DMS114 treated with DMSO at 0.1 percent for 48 hours (cell line): ENCODE results near the gene CLDN22.

Experiments
- DNase-seq: peaks from one replicate; lab custom pipeline; 2025; ENCODE audit not compliant: unreplicated experiment; lab: John Stamatoyannopoulos, UW

CLDN22 gene

GRCh38 chr4:183320211-183321059 lies at the start of gene CLDN22:
TSS of gene CLDN22 (minus strand) at chr4:183320276. CDS start at chr4:183320218, 58 bp downstream.
- no peak for DNase-seq

- no peak for DNase-seq
Observed at GRCh38 chr4:183369073-183369472, 49.0 kb upstream of the CLDN22 start.

DNA sequence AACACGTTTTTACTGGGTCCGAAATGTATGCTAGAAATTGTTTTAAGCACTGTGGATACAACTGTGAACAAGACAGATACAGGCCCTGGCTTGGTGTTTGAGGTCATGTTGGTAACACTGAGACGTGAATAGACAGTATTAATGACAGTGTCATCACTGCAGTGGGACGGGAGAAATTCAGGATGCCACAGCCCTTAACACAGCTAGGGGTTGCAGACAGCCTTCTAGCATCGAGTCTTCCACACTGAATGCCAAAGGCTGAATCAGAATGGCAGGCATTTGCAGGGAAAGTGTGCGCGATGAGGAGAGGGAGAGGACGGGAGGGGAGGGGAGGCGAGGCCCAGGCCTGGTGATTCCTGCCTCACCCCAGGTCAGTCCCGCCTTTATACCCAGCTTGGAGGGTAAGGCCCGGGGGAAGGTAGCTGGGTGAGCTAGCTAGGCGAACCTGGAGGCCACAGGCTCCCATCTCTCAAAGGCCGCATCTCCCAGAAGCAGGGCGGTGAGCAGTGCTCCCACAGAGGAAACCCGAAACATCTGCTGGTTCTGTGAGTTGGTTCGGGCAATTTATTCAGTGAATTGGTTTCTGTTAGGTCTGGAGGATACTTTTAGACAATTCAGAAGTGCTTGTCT lies 46.2 kb upstream of the CLDN22 start:
- no peak for DNase-seq

GRCh38 chr4:183364025-183364424 lies 43.9 kb upstream of the CLDN22 start:
- no peak for DNase-seq

- no peak for DNase-seq
Observed at GRCh38 chr4:183362916-183363542, 43.0 kb upstream of the CLDN22 start.

DNA sequence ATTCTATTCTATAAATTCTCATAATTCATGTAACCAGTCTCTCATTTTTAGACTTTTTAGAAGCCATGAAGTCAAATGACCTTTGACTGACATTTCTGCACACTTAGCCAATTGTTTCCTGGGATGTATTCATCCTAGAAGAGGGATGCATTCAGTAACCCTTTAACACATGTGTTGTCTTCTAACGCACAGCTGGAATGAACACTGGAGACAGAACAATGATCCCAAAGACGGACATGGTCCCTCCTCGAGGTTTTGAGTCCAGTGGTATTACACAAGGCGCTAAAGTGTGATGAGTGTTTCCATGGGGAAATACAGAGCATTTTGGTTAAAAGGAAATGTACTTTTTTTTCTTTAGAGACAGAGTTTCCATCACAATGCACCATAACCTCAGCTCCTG lies 42.0 kb upstream of the CLDN22 start:
- DNase-seq: no peak

- DNase-seq: no peak
Observed at GRCh38 chr4:183360161-183360919, 40.3 kb upstream of the CLDN22 start.

DNA sequence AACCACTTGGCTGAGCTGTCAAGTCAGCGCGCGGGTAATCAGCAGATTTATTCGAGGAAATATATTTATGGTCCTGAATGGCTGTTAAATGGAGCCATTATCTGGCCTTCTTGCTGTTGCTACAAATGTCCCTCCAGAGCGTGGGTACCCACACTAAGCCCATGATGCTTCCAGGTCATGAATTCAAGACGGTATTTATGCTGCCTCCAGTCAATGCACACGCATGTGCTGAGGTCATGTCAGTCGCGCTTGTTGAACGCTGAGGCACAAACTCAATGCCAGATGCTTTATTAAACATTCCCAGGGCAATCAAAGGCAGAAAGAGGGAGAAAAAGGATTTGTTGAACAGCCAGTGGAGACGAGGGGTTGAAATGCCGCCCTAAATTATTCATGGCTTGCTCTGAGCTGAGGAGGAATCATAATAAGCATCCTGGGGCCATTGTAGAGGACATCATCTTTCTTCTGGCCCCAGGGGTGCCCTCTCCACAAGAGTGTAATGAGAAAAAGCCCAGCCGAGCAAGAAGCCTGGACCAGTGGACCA lies 38.2 kb upstream of the CLDN22 start:
- no peak for DNase-seq

DNA sequence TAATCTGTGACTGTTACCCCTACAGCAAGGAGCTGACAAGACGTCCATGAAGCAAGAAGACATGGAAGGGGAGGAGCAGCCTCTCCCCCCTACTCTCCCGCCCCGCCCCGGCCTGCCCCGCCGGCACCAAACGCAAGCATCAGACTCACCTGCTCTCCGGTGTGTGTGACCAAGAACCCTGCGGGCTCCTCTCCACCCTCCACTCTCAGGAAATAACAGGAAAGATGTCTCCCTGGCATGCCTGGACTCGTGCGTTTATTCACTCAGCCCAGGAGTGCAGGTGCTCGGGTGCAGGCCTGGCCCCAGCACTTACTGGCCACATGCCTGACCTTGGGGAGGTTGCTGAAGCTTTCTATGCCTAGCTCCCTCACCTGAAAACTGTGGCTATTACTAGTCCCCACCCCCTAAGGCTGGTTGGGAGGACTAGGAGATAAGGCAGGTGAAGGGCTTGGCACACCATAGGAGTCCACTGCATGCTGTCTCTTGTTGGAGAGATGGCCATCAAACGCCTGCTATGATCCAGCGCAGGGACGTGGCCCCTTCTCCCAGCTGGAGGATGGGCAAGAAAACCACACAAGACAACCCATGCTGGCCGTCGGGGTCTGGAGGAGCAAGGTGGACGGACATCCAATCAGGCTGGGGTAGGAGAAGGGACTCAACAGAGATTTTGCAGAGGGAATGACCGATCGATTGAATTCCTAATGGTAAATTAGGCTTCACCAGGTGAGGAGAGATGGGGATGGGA lies 37.0 kb upstream of the CLDN22 start:
- no peak for DNase-seq

GRCh38 chr4:183356173-183356830 lies 36.2 kb upstream of the CLDN22 start:
- no peak for DNase-seq

DNA sequence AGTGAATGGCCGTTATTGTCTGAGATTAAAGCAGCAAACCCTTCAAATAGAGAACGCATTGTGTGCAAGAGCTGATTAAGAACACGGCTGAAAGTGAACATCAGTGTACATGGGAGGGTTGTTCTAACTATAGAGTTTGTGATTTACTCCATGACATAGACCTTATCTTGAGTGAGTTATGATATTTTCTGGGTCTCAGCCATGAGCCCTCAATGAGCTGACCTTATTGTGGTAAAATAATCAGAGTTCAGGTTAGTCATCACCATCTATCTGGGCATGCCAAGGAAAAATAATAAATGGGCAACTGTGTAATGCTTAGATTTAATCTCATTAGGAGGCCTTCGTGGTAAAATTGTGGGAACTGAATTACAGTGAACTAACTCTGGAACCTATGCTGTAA lies 35.3 kb upstream of the CLDN22 start:
- no peak for DNase-seq

- DNase-seq: no peak
Observed at GRCh38 chr4:183354219-183354618, 34.1 kb upstream of the CLDN22 start.

DNA sequence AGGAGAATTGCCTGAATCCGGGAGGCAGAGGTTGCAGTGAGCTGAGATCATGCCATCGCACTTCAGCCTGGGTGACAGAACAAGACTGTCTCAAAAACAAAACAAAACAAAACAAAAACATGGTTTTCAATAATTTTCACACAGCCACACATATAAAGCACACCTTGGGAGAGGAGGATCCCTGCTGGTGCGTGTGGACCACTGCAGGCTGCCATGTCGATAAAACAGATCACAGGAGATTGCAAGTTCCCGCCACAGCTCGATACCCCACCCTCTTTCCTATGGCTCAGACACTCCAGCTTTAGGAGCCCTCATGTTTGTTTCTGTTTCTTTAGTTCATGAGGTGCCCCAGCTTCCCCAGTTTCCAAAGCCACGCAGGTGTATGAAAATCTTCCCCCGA lies 33.5 kb upstream of the CLDN22 start:
- DNase-seq: no peak

DNA sequence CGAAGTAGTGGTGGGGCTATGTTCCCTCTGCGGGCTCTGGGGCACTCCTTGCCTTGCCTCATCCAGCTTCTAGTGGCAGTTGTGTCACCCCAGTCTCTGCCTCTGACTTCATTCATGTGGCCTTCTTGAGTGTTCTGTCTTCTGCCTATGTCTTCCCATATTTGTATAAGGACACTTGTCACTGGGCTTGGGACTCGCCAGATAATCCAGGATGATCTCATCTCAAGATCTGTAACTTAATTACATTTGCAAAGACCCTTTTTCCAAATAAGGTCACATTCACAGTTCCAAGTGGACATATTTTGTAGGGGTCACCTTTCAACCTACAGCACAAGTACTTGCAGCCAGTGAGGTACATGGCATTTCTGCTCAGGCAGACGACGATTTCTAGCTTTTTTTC lies 32.5 kb upstream of the CLDN22 start:
- no peak for DNase-seq

GRCh38 chr4:183350317-183351071 lies 30.4 kb upstream of the CLDN22 start:
- no peak for DNase-seq

DNA sequence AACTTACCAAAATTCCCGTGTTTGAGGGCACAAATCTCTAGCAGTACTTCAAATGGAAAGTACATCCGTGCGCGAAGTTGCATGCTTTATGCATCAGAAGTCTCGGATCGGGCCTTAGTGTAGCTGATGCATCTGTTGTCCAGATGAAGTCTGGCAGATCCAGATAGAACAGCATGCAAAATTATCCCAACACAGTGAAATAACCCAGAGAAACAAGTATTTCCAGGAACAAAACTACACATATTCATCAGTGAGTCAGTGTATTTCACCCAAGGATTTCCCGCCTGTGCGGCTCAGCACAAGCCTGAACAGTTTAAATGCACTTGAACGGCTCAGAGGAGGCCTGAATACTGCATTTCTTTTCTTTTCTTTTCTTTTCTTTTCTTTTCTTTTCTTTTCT lies 29.6 kb upstream of the CLDN22 start:
- no peak for DNase-seq

DNA sequence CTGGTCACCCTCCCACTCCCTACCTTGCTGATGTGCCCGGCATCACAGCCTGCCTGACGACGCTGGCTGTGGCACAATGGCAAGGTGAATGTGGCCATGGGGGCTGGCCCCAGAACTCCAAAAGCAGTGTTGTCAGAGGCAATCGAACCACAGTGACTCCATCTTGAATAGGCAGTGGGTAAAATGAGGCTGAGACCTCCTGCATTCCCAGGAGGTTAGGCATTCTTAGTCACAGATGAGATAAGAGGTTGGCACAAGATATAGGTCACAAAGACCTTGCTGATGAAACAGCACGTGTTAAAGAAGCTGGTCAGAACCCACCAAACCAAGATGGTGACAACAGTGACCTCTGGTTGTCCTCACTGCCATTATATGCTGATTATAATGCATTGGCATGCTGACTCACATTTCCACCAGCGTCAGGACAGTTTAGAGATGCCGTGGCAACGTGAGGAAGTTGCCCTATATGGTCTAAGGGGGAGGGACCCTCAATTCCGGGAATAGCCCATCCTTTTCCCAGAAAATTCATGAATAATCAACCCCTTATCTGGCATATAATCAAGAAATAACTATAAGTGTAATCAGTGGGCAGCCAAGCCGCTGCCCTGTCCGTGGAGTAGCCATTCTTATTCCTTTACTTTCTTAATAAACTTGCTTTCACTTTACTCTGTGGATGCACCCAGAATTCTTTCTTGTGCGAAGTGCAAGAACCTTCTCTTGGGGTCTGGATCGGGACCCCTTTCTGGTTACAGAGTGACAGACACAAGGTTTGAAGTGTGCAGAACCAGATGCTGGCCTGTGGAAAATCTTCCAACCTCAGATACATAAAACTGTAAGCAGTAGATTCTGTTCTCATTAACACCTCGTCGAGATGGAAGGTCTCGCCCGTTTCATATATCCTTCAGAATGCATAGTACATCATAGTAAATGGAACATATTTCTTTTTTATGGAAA lies 28.9 kb upstream of the CLDN22 start:
- DNase-seq: no peak

GRCh38 chr4:183348136-183348535 lies 28.1 kb upstream of the CLDN22 start:
- DNase-seq: no peak
